Femur (tissue), 1 donor: ENCODE data around the gene SEC14L2.

Experiments used
- DNase-seq: peaks from one replicate; pipeline ENCODE4 v3.0.0-alpha.2; 2017

SEC14L2 gene

GRCh38 chr22:30396871-30397655 lies at the start of gene SEC14L2:
TSS of gene SEC14L2 (plus strand) at chr22:30397018. CDS start at chr22:30397117, 99 bp downstream.
- peak; percentile 76 for DNase-seq

- DNase-seq = no peak
Observed at GRCh38 chr22:30347255-30347892, 49.4 kb upstream of the SEC14L2 start.

GRCh38 chr22:30348404-30348803 lies 48.4 kb upstream of the SEC14L2 start:
- no peak for DNase-seq

- DNase-seq = no peak
Observed at GRCh38 chr22:30348809-30349208, 48.0 kb upstream of the SEC14L2 start.

GRCh38 chr22:30351226-30351625 lies 45.6 kb upstream of the SEC14L2 start:
- no peak for DNase-seq

- no peak for DNase-seq
Observed at GRCh38 chr22:30354644-30355043, 42.2 kb upstream of the SEC14L2 start.

GRCh38 chr22:30356449-30357235 lies 40.2 kb upstream of the SEC14L2 start, which contains the start of the genes CCDC157 and SF3A1:
TSS of gene CCDC157 (plus strand) at chr22:30357007. CDS start at chr22:30366001, 8,994 bp downstream.
TSS of gene SF3A1 (minus strand) at chr22:30356894. CDS start at chr22:30356792, 102 bp downstream.
- peak; percentile 93 for DNase-seq

GRCh38 chr22:30357236-30357570 lies 39.6 kb upstream of the SEC14L2 start:
- DNase-seq = no peak

GRCh38 chr22:30357650-30358215 lies 39.1 kb upstream of the SEC14L2 start:
- no peak for DNase-seq

- DNase-seq = no peak
Observed at GRCh38 chr22:30358541-30358940, 38.3 kb upstream of the SEC14L2 start.

GRCh38 chr22:30361916-30362650 lies 34.7 kb upstream of the SEC14L2 start:
- no peak for DNase-seq

- no peak for DNase-seq
Observed at GRCh38 chr22:30362651-30363281, 34.1 kb upstream of the SEC14L2 start.

GRCh38 chr22:30365891-30366290 lies 30.9 kb upstream of the SEC14L2 start:
- DNase-seq = no peak

- DNase-seq = no peak
Observed at GRCh38 chr22:30368420-30368819, 28.4 kb upstream of the SEC14L2 start.

GRCh38 chr22:30370641-30371230 lies 26.1 kb upstream of the SEC14L2 start:
- DNase-seq = no peak

GRCh38 chr22:30371321-30371720 lies 25.5 kb upstream of the SEC14L2 start:
- DNase-seq = no peak

- no peak for DNase-seq
Observed at GRCh38 chr22:30371981-30372380, 24.8 kb upstream of the SEC14L2 start.

- no peak for DNase-seq
Observed at GRCh38 chr22:30372915-30373314, 23.9 kb upstream of the SEC14L2 start.

GRCh38 chr22:30373331-30374325 lies 23.2 kb upstream of the SEC14L2 start:
- no peak for DNase-seq

- no peak for DNase-seq
Observed at GRCh38 chr22:30375312-30375849, 21.4 kb upstream of the SEC14L2 start.
